ENCODE data around the gene ECI1. TPM values are rescaled to one million over a fixed set of nuclear protein-coding genes. Genes with fewer than 3 reads are reported as not detected.

ECI1 gene
- 58.4 TPM for polyA plus RNA-seq (2013, experiment 1 of 2)
- 57.0 TPM for polyA plus RNA-seq (2013, experiment 2 of 2)

GRCh38 chr16:2251296-2252111 is at the start of gene ECI1:
Gene ECI1 (minus strand): TSS chr16:2251587. CDS start chr16:2251566, 21 bp downstream.
- H2BK120ac ChIP-seq (ENCODE audit: low read depth, low read length) = no peak within 1 kb of the TSS
- H3K36me3 ChIP-seq (replicated peaks in 1 of 2; ENCODE audit: control insufficient read depth in 2 of 2, insufficient read depth in 2 of 2, low read length in 2 of 2) = peaks cover 34 to 75% of the 10 kb centered on the region in 2 donors
- no peak within 1 kb of the TSS for H4K8ac ChIP-seq (ENCODE audit: low read depth, low read length)
- no peak within 1 kb of the TSS for H3K14ac ChIP-seq (ENCODE audit: low read length)
- peak within 1 kb of the TSS; percentile 93 for H2AFZ ChIP-seq (ENCODE audit: low read length)
- peak within 1 kb of the TSS; percentile 66 for H3K4me2 ChIP-seq (ENCODE audit: insufficient read depth, low read length, poor library complexity, severe bottlenecking)
- peak; percentile 87 for DNase-seq (ENCODE audit: low spot score)
- no peak within 1 kb of the TSS for H4K91ac ChIP-seq (ENCODE audit: low read depth, low read length, poor library complexity)
- peak within 1 kb of the TSS; percentile 93 for H3K18ac ChIP-seq (ENCODE audit: low read length)
- H3K9ac ChIP-seq (ENCODE audit: low read depth, low read length, poor library complexity) = peak within 1 kb of the TSS; percentile 81
- peak within 1 kb of the TSS; percentile 83 for H3K27ac ChIP-seq (replicated peaks; ENCODE audit: low read length)
- peak within 1 kb of the TSS; percentile 94 for H3K23ac ChIP-seq (ENCODE audit: low read depth, low read length, poor library complexity)
- H2BK12ac ChIP-seq (ENCODE audit: low read length) = no peak within 1 kb of the TSS
- H2BK15ac ChIP-seq (ENCODE audit: low read length) = peak within 1 kb of the TSS; percentile 37
- H3K4me3 ChIP-seq (ENCODE audit: low read length in 2 of 2) = peak within 1 kb of the TSS; percentile 74 to 89
- WGBS, 2 donors (ENCODE audit: extremely low coverage in 2 of 2, insufficient read length in 2 of 2, insufficient replicate concordance in 1 of 2) = no CpG with 5 or more reads among the region's 88 CpGs
- no peak within 1 kb of the TSS for H3K4ac ChIP-seq (ENCODE audit: low read length)
- peaks cover 9 to 11% of the 10 kb centered on the region in 2 donors for H3K4me1 ChIP-seq (ENCODE audit: control insufficient read depth in 2 of 2, insufficient read depth in 1 of 2, low read depth in 1 of 2, low read length in 2 of 2)
- H2AK5ac ChIP-seq (ENCODE audit: low read depth, low read length) = peak within 1 kb of the TSS; percentile 60
- H3K79me1 ChIP-seq (ENCODE audit: low read depth, low read length) = peaks cover 7% of the 10 kb centered on the region
- peak within 1 kb of the TSS; percentile 95 for H2BK5ac ChIP-seq (ENCODE audit: low read length)
- no peaks in the 10 kb centered on the region for H3K27me3 ChIP-seq (ENCODE audit: control insufficient read depth in 3 of 3, insufficient read depth in 3 of 3, low read depth in 1 of 3, low read length in 3 of 3)
- no peaks in the 10 kb centered on the region for H3K9me3 ChIP-seq (replicated peaks in 1 of 2; ENCODE audit: control insufficient read depth in 2 of 2, insufficient read depth in 1 of 2, low read depth in 1 of 2, low read length in 2 of 2)

- Histone ChIP-seq H2BK12ac (ENCODE audit: low read length) (no peak overlapping the region), H3K27ac (replicated peaks; ENCODE audit: low read length) (no peak overlapping the region), H4K8ac (ENCODE audit: low read depth, low read length) (no peak overlapping the region), H2BK5ac (ENCODE audit: low read length) (no peak overlapping the region), H3K9ac (ENCODE audit: low read depth, low read length, poor library complexity) (no peak overlapping the region), H2BK15ac (ENCODE audit: low read length) (no peak overlapping the region), H3K4me2 (ENCODE audit: insufficient read depth, low read length, poor library complexity, severe bottlenecking) (no peak overlapping the region), H3K4ac (ENCODE audit: low read length) (no peak overlapping the region), H3K9me3 (replicated peaks in 1 of 2; ENCODE audit: control insufficient read depth in 2 of 2, insufficient read depth in 1 of 2, low read depth in 1 of 2, low read length in 2 of 2) (peaks cover 0 to 5% of the 10 kb centered on the region in 2 donors), H3K4me3 (ENCODE audit: low read length in 2 of 2) (no peak overlapping the region), H2BK120ac (ENCODE audit: low read depth, low read length) (no peak overlapping the region), H4K91ac (ENCODE audit: low read depth, low read length, poor library complexity) (no peak overlapping the region), H3K18ac (ENCODE audit: low read length) (no peak overlapping the region), H2AFZ (ENCODE audit: low read length) (no peak overlapping the region), H3K36me3 (replicated peaks in 1 of 2; ENCODE audit: control insufficient read depth in 2 of 2, insufficient read depth in 2 of 2, low read length in 2 of 2) (peaks cover 0 to 15% of the 10 kb centered on the region in 2 donors), H3K23ac (ENCODE audit: low read depth, low read length, poor library complexity) (peak overlapping the region; percentile 67), H2AK5ac (ENCODE audit: low read depth, low read length) (no peak overlapping the region), H3K4me1 (ENCODE audit: control insufficient read depth in 2 of 2, insufficient read depth in 1 of 2, low read depth in 1 of 2, low read length in 2 of 2) (no peaks in the 10 kb centered on the region), H3K79me1 (ENCODE audit: low read depth, low read length) (no peaks in the 10 kb centered on the region), H3K27me3 (ENCODE audit: control insufficient read depth in 3 of 3, insufficient read depth in 3 of 3, low read depth in 1 of 3, low read length in 3 of 3) (no peaks in the 10 kb centered on the region), H3K14ac (ENCODE audit: low read length) (no peak overlapping the region)
- WGBS, 2 donors (ENCODE audit: extremely low coverage in 2 of 2, insufficient read length in 2 of 2, insufficient replicate concordance in 1 of 2) = no CpG with 5 or more reads among the region's 10 CpGs
- no peak for DNase-seq (ENCODE audit: low spot score)
Observed at GRCh38 chr16:2299915-2300192, 48.5 kb upstream of the ECI1 start.

- Histone ChIP-seq H3K4ac (ENCODE audit: low read length) (no peak overlapping the region), H3K23ac (ENCODE audit: low read depth, low read length, poor library complexity) (peak overlapping the region; percentile 67), H4K91ac (ENCODE audit: low read depth, low read length, poor library complexity) (peak overlapping the region; percentile 85), H2AK5ac (ENCODE audit: low read depth, low read length) (no peak overlapping the region), H3K4me3 (ENCODE audit: low read length in 2 of 2) (no peak overlapping the region), H3K27me3 (ENCODE audit: control insufficient read depth in 3 of 3, insufficient read depth in 3 of 3, low read depth in 1 of 3, low read length in 3 of 3) (no peaks in the 10 kb centered on the region), H2BK15ac (ENCODE audit: low read length) (no peak overlapping the region), H2BK120ac (ENCODE audit: low read depth, low read length) (peak overlapping the region; percentile 67), H3K18ac (ENCODE audit: low read length) (peak overlapping the region; percentile 51), H2BK12ac (ENCODE audit: low read length) (no peak overlapping the region), H3K27ac (replicated peaks; ENCODE audit: low read length) (no peak overlapping the region), H3K9ac (ENCODE audit: low read depth, low read length, poor library complexity) (no peak overlapping the region), H2BK5ac (ENCODE audit: low read length) (no peak overlapping the region), H2AFZ (ENCODE audit: low read length) (no peak overlapping the region), H3K79me1 (ENCODE audit: low read depth, low read length) (no peaks in the 10 kb centered on the region), H3K4me2 (ENCODE audit: insufficient read depth, low read length, poor library complexity, severe bottlenecking) (no peak overlapping the region), H4K8ac (ENCODE audit: low read depth, low read length) (no peak overlapping the region), H3K4me1 (ENCODE audit: control insufficient read depth in 2 of 2, insufficient read depth in 1 of 2, low read depth in 1 of 2, low read length in 2 of 2) (no peaks in the 10 kb centered on the region), H3K14ac (ENCODE audit: low read length) (no peak overlapping the region), H3K9me3 (replicated peaks in 1 of 2; ENCODE audit: control insufficient read depth in 2 of 2, insufficient read depth in 1 of 2, low read depth in 1 of 2, low read length in 2 of 2) (peaks cover 0 to 5% of the 10 kb centered on the region in 2 donors), H3K36me3 (replicated peaks in 1 of 2; ENCODE audit: control insufficient read depth in 2 of 2, insufficient read depth in 2 of 2, low read length in 2 of 2) (peaks cover 0 to 15% of the 10 kb centered on the region in 2 donors)
- WGBS, 2 donors (ENCODE audit: extremely low coverage in 2 of 2, insufficient read length in 2 of 2, insufficient replicate concordance in 1 of 2) = no CpG with 5 or more reads among the region's 31 CpGs
- no peak for DNase-seq (ENCODE audit: low spot score)
Observed at GRCh38 chr16:2299121-2299914, 47.9 kb upstream of the ECI1 start.

- no peak overlapping the region for H2BK15ac ChIP-seq (ENCODE audit: low read length)
- no peak for DNase-seq (ENCODE audit: low spot score)
- no peak overlapping the region for H2AK5ac ChIP-seq (ENCODE audit: low read depth, low read length)
- no peak overlapping the region for H2BK5ac ChIP-seq (ENCODE audit: low read length)
- no peak overlapping the region for H4K91ac ChIP-seq (ENCODE audit: low read depth, low read length, poor library complexity)
- no peaks in the 10 kb centered on the region for H3K27me3 ChIP-seq (ENCODE audit: control insufficient read depth in 3 of 3, insufficient read depth in 3 of 3, low read depth in 1 of 3, low read length in 3 of 3)
- peaks cover 0 to 11% of the 10 kb centered on the region in 2 donors for H3K36me3 ChIP-seq (replicated peaks in 1 of 2; ENCODE audit: control insufficient read depth in 2 of 2, insufficient read depth in 2 of 2, low read length in 2 of 2)
- no peak overlapping the region for H3K23ac ChIP-seq (ENCODE audit: low read depth, low read length, poor library complexity)
- H3K4me3 ChIP-seq (ENCODE audit: low read length in 2 of 2) = no peak overlapping the region
- H3K4me2 ChIP-seq (ENCODE audit: insufficient read depth, low read length, poor library complexity, severe bottlenecking) = no peak overlapping the region
- peaks cover 0 to 3% of the 10 kb centered on the region in 2 donors for H3K9me3 ChIP-seq (replicated peaks in 1 of 2; ENCODE audit: control insufficient read depth in 2 of 2, insufficient read depth in 1 of 2, low read depth in 1 of 2, low read length in 2 of 2)
- no peak overlapping the region for H3K27ac ChIP-seq (replicated peaks; ENCODE audit: low read length)
- no peak overlapping the region for H3K9ac ChIP-seq (ENCODE audit: low read depth, low read length, poor library complexity)
- H3K14ac ChIP-seq (ENCODE audit: low read length) = no peak overlapping the region
- H4K8ac ChIP-seq (ENCODE audit: low read depth, low read length) = no peak overlapping the region
- H3K18ac ChIP-seq (ENCODE audit: low read length) = no peak overlapping the region
- H2BK12ac ChIP-seq (ENCODE audit: low read length) = no peak overlapping the region
- no peaks in the 10 kb centered on the region for H3K79me1 ChIP-seq (ENCODE audit: low read depth, low read length)
- H3K4ac ChIP-seq (ENCODE audit: low read length) = no peak overlapping the region
- no CpG with 5 or more reads among the region's 9 CpGs for WGBS, 2 donors (ENCODE audit: extremely low coverage in 2 of 2, insufficient read length in 2 of 2, insufficient replicate concordance in 1 of 2)
- no peaks in the 10 kb centered on the region for H3K4me1 ChIP-seq (ENCODE audit: control insufficient read depth in 2 of 2, insufficient read depth in 1 of 2, low read depth in 1 of 2, low read length in 2 of 2)
- no peak overlapping the region for H2BK120ac ChIP-seq (ENCODE audit: low read depth, low read length)
- H2AFZ ChIP-seq (ENCODE audit: low read length) = no peak overlapping the region
Observed at GRCh38 chr16:2298621-2299020, 47.2 kb upstream of the ECI1 start.

All from neuronal stem cell (in vitro differentiated cells).